Testis (tissue), 2 donors: ENCODE results near the gene ANK2.

Experiments
- POLR2A ChIP-seq: fragments of 450-650 bp; IDR thresholded peaks from one replicate; pipeline ENCODE4 v1.6.1; 2017; ENCODE audit warnings: antibody characterized with exemption, mild to moderate bottlenecking, moderate library complexity
- TF ChIP-seq, protein P1 (sequence below), 3 experiments: fragments of 450-650 bp in 2 of 3; fragments of 200-600 bp in 1 of 3; sonication (generic) in 1 of 3; IDR thresholded peaks; one replicate each; pipeline ENCODE4 v1.5.1; 2016 to 2019; ENCODE audit warnings: antibody characterized with exemption in 3 of 3, mild to moderate bottlenecking in 2 of 3, moderate library complexity in 1 of 3

DNA sequence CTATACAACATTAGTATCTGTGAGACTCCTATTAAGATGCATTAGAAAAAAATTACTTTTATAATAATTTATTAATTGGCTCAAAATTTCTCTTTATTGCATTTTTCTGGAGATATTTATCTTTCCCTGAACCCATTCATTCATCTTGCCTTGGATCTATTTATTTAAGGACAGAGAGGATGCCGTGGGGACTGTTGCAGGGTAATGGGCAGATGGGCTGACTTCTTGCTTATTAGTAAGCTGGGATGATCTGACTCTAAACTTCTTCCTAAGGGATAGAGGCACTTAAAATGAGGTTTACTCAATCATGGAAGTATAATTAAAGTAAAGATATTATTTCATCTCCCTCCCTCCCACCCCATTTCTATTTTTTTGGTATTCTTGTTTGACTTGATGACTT is 18.2 kb upstream of the ANK2 start:
- TF ChIP-seq, protein P1, sequence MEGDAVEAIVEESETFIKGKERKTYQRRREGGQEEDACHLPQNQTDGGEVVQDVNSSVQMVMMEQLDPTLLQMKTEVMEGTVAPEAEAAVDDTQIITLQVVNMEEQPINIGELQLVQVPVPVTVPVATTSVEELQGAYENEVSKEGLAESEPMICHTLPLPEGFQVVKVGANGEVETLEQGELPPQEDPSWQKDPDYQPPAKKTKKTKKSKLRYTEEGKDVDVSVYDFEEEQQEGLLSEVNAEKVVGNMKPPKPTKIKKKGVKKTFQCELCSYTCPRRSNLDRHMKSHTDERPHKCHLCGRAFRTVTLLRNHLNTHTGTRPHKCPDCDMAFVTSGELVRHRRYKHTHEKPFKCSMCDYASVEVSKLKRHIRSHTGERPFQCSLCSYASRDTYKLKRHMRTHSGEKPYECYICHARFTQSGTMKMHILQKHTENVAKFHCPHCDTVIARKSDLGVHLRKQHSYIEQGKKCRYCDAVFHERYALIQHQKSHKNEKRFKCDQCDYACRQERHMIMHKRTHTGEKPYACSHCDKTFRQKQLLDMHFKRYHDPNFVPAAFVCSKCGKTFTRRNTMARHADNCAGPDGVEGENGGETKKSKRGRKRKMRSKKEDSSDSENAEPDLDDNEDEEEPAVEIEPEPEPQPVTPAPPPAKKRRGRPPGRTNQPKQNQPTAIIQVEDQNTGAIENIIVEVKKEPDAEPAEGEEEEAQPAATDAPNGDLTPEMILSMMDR (IDR thresholded peaks at IDR 0.05), result no peak
- no peak for TF ChIP-seq POLR2A
